ENCODE data around the gene FTO.

FTO gene

DNA sequence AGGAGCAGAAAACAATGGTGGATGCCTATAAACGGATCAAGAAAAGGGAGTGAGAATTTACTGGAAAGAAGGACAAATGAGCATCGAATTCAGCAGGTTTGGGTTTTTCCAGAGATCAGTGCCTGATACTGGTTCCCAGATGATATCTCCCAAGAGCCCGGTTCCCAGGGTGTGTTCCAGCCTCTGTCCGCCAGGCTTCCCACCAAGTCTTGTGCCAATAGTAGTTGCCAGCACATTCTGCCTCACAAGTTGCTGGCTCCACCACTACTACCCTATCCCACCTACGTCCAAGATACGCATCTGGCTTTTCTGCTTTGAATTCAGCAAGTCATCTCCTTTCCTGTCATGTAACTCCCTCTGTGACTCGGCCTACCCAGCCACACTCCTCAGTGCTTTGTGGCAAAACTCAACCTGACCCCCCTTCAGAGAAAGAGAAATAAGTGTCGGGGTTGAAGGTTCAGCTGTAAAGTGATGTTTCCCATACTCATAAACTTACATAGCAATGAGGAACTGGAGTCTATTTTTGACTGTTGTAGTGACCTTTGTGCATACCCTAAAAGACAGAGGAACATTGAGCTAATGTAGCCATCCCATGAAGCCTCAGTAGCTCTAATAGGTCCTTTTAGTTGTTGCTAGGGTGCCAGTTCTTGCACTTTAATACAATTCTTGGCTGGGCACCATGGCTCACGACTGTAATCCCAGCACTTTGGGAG, 305.7 kb downstream of the FTO start:
- DNase-seq (ENCODE audit: low read depth): no peak

DNA sequence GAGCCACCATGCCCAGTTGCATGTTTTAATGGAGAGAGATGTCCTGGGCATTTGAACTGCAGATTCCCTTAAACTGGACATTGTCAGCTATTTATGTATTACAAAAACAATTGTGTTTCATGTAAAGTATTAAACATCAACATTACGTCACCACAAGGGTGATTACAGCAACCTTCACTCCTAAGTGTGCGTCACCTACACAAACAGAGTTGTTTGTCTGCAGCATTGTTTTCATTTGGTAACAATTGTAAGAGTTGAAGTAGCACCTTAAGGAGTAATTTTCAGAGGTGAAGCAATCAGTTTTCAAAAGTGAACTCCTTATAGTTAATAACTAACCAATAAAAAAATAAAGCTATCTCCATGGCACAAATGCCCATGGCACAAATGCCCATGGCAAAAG, 311.2 kb downstream of the FTO start:
- no peak for DNase-seq (ENCODE audit: low read depth)

DNA sequence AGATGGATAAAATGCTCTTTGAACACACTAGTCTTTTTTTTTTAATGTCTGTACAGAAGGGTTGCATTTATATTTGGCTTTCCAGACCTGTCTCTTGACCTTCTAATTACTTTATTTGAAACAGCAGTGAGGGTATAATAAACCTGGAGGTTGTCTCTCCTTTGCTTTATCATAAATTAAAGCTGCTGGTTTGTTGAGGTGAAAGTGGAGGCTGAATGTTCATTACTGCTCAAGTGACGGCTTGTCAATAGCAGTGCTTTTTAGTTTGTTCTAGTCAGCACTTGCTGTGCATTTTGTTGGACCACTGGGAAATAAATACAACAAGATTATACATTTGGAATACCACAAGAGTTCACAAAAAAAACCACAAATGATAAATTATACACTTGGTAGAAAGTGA, 318.4 kb downstream of the FTO start:
- DNase-seq (ENCODE audit: low read depth): no peak

- peak; percentile 4 for DNase-seq (ENCODE audit: low read depth)
These were observed 322.5 kb downstream of the FTO start for GRCh38 chr16:54026456-54026855.

DNA sequence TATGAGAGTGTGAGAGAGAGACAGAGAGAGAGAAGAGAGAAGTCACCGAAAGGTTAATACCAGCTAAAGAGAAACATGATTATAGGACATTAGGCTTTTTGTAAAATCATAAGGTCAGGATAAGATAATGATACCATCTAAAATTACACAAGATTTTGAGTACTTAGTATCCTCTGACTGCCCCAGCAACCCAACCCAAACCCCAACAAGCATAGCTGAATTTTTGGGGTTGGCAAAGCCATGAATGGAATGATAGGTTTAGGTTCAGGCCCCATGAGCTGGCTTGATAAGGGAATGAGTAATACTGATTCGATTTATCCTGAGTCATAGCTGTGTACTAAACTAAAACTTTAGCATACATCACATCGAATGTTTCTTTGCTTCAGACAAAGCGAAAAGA, 323.1 kb downstream of the FTO start:
- peak; percentile 78 for DNase-seq (ENCODE audit: low read depth)

DNA sequence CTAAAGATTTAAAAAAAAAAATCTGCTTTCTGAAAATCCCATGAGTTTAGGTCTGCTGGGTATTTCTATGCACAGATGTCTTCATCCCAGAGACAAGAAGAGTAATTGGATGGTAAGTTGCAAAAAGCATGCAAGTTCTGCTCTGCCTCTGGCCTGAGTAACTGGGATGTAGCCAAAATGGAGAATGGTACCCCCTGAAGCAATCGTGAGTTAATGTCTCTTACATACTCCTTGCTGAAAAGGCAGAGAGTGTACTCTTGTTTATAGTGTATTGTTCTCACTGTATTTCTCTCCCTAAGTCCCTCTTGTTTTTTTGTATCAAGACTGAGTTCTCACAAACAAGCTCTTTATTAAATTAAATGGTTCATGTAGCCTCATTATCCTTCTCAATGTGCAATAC, 323.6 kb downstream of the FTO start:
- no peak for DNase-seq (ENCODE audit: low read depth)

DNA sequence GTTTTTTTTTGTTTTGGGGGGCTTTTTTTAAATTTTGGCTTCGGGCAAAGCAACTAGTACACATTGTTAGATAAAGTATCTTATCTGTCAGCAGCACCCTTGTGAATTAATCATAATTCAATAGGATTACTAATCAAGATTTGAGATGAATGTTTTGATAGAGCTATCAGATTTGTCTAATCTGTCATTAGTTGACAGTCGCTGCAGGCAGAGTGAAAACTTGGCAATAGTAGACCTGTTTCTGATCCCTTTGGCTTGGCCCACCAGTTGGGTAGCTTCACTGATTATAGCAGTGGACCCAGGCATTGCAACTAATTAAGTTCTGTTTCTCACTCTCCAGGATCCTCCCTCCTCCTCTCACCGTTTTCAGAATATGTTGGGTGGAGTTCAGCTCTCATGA, 324.0 kb downstream of the FTO start:
- DNase-seq (ENCODE audit: low read depth): no peak

- no peak for DNase-seq (ENCODE audit: low read depth)
These were observed 326.5 kb downstream of the FTO start for GRCh38 chr16:54030451-54030850.

GRCh38 chr16:54031107-54031760, 327.3 kb downstream of the FTO start:
- peak; percentile 22 for DNase-seq (ENCODE audit: low read depth)

DNA sequence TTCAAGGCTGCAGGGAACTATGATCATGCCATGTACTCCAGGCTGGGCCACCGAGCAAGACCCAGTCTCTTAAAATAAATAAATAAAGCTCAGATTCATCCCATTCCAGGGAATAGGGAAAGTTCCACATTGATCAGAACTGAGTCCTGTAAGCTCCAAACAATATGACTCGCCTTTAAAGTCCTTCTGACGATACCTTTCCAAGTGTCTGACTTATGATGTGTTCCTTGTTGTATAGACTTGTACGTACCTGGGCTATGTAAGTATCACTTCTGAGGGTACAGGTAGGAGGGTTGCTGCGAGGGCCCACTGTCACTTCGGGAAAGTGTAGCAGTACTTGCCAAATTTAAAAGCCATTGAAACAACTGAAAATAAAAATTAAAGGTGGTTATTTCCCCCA, 329.8 kb downstream of the FTO start:
- no peak for DNase-seq (ENCODE audit: low read depth)

DNA sequence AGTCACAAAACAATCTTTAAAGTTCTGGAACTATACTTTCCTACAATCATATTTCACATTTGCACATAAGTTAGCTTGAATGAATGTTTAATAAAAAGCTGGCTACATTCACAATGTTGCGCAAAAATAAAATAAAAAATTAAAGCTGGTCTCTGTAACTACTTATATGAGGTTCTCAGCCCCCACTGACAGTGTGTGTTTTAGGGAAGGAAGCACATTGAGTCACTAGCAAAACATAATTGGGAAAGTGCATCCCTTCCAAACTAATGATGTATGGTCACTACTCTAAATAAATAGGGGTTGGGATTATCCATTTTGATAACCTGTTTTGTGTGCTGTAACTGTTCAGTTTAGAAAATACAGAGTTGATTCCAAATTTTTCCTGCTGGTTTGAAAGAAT, 330.7 kb downstream of the FTO start:
- no peak for DNase-seq (ENCODE audit: low read depth)

GRCh38 chr16:54040480-54040879, 336.5 kb downstream of the FTO start:
- no peak for DNase-seq (ENCODE audit: low read depth)

DNA sequence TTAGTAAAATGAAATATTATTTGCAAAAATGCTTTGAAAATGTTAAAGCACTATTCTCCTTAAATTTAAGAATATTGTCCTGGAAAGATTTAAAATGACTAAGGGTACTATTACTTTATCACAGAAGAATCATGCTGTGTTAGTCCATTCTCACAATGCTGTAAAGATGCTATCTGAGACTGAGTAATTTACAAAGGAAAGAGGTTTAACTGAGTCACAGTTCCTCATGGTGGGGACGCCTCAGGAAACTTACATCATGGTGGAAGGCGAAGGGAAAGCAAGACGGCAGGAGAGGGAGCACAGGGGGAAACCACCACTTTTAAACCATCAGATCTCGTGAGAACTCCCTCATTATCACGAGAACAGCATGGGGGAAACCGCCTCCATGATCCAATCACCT, 337.0 kb downstream of the FTO start:
- DNase-seq (ENCODE audit: low read depth): no peak

DNA sequence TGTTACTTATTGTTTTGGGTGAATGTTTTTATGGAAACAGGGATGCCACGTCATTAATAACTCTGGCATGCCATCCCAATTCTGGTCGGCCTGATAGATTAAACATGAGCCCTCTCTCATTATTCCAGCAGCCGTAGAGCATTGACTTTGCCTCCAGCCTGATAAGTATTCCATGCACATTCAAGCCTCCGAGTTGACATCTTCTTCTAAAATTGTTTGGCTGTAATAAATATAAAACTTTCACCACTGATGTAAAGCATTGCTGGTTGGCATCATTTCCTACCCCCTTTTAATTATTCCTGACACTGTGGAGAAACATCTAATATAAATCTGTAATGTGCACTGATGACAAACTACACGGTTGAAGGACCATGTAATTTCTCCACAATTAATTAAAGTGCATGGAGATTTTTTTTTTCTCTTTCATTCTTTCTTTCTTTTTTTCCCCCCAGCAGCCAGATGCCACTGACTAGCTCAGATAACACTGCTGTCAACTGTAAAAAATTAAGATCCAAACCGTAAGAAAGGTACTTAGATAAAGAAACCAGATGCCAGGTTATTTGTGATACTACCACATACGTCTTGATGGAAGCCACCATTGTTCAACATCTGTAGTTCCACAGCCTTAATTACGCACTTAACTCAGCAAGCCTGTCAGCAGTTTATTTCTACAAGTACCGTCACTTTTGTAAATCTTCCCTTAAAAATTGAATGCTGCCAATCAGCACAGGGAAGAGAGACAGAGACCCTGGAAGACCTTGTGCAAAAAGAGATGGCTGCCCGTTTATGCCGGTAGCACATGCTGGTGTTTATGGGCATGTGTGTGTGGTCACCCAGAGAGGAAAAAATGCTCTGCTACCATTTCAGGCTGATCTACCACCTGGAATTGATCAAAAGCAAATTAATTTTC, 344.9 kb downstream of the FTO start:
- no peak for DNase-seq (ENCODE audit: low read depth)

GRCh38 chr16:54049591-54050458, 345.9 kb downstream of the FTO start:
- no peak for DNase-seq (ENCODE audit: low read depth)

DNA sequence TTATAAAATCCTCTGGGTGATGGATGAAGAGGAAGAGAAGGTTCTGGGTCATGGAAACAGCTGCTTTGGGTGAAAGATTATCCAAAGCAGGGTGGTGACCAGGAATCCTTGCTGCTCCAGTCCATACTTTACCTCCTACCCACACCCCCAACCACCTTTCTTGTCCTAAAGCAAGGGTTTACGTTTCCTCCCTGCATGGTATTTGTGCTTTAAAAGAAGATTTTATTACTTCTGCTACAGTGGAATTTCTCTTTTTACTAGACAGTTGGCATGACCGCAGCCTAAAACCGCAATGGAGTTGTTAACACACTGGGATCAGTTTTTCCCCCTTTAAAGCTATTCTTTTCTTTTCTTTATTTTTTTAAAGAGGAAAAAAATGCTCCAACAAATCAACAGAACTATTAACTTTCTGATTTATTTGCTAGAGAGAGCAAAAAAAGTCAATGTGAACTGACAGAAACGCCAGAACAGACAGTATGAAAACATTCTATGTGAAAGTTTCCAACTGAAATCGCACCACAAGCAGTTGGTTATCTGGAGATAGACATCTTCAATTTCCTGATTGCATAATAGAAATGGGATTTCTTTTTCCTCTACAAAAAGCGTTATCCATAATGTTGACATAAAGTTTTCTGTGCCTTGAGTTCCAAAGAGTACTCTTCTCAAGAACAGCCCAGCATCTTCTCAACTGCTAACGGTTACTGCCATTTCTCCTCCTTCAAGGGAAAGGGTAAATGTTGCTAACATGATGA, 346.7 kb downstream of the FTO start:
- DNase-seq (ENCODE audit: low read depth): no peak

- DNase-seq (ENCODE audit: low read depth): no peak
These were observed 347.9 kb downstream of the FTO start for GRCh38 chr16:54051821-54052220.

DNA sequence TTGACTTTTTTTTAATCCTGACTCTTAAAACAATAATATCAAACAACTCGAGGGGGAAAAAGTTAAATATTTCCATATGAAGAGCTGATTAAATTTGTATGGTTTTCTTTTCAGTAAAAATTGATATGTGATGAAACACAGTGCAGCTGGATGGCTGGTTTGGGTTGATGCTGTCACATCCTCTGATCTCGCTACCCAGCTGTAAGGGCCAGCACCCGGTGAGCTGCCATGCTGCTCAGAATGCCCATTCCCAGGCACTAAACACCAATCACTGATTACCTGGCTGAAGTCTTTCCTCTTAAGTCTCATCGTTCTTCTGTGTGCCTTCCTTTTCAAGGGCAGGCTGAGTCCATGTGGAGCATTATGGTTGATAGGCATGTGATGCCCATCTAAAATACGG, 348.3 kb downstream of the FTO start:
- no peak for DNase-seq (ENCODE audit: low read depth)

DNA sequence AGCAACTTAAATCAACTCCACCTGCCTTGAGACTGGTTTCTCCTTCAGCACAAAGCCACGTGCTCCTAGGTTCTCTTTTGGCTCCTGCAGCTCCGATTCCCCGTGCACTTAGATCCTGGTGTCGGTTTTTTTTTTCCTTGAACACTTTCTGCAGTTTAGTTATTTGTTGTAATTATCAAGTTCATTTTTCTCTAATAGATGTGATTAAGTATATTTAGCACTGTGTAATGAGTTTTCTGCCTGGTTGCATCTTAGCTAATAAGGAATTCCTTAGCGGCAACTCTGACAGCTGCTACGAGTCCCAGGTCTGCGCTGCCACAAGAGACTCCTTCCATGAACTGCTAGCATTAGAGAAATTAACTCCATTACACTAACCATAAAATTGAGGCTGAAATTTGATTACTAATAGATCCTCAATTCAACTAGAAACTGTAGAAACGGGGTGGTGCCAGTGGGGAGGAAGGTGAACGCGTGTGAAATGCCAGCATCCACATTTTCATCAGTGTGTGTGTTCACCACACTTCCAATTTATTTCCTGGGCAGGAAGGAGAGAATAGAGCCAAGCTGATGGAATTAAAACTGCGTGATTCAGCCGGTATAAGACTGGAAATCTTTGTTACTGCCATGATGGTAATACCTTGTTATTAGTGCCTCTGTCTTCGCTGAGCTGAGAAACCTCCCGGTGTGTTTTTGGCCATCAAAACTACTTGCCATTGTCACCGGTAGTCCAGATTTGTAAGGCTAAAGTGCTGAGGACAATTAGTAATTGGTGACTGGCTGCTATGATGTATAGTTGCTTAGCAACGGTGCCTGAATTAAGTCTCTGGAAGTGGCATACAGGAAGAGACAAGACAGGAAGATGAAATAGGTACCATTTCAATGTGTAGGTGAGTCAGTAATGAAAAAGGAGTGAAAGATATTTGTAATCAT, 350.2 kb downstream of the FTO start:
- no peak for DNase-seq (ENCODE audit: low read depth)

- no peak for DNase-seq (ENCODE audit: low read depth)
These were observed 351.2 kb downstream of the FTO start for GRCh38 chr16:54055191-54055590.
